IPS-18c (cell line): ENCODE data around the gene OVCA2.

Source experiments
- H3K4me3 ChIP-seq: 2 replicates; pipeline ENCODE4 v1.7.0; 2013; ENCODE audit warnings: low read depth, mild to moderate bottlenecking, low read length, moderate library complexity; ENCODE audit not compliant: insufficient read depth
- H3K9me3 ChIP-seq: one replicate; pipeline ENCODE4 v1.6.1; 2013; ENCODE audit warnings: mild to moderate bottlenecking, low read length, moderate library complexity; ENCODE audit not compliant: control insufficient read depth, insufficient read depth

OVCA2 gene

GRCh38 chr17:2043785-2044184, 2.0 kb downstream of the OVCA2 start:
- Histone ChIP-seq H3K4me3 (no peak overlapping the region), H3K9me3 (no peaks in the 10 kb centered on the region)

DNA sequence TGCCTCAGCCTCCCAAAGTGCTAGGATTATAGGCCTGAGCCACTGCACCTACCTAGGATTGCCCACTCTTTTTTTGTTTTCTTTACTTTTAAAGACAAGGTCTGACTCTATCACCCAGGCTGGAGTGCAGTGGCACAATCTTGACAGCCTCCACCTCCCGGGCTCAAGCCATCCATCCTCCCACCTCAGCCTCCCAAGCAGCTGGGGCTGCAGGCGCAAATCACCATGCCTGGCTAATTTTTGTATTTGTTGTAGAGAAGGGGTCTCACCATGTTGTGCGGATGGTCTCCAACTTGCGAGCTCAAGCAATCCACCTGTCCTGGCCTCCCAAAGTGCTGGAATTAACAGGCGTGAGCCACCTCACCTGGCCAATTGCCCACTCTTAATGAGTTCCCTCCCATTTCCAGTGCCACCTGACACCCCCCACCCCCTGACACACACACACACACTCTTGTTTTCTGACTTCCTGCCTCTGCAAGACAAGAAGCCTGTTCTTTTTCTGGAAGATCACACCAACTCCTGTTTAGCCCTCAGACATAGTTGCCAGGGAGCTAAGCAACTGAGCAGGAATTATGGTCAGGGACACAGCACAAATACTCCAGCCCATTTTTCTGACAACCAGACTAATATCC, 2.6 kb downstream of the OVCA2 start:
- no peaks in the 10 kb centered on the region for H3K9me3 ChIP-seq
- H3K4me3 ChIP-seq, result no peak overlapping the region

- H3K9me3 ChIP-seq, result no peaks in the 10 kb centered on the region
- H3K4me3 ChIP-seq, result no peak overlapping the region
These were observed 5.8 kb downstream of the OVCA2 start for GRCh38 chr17:2047590-2047989.

DNA sequence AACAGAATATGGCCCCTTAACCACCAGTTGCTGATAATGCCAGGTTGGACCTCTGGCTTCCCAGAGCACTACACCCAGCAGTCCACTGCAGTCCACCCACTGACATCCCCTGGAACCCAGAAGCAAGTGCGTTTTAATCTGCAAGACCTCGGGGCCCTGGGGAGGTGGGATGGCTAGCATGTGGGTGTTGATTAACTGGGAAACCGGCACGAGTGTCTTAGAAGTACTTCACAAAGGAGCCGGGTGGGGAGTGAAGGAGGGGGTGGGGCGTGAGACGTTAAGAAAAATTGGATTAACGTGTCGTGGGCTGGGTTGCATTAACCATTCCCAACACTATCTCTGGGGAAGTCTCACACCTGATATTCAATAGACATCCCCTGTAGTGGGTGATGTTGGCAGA, 7.0 kb downstream of the OVCA2 start:
- Histone ChIP-seq H3K4me3 (no peak overlapping the region), H3K9me3 (no peaks in the 10 kb centered on the region)

DNA sequence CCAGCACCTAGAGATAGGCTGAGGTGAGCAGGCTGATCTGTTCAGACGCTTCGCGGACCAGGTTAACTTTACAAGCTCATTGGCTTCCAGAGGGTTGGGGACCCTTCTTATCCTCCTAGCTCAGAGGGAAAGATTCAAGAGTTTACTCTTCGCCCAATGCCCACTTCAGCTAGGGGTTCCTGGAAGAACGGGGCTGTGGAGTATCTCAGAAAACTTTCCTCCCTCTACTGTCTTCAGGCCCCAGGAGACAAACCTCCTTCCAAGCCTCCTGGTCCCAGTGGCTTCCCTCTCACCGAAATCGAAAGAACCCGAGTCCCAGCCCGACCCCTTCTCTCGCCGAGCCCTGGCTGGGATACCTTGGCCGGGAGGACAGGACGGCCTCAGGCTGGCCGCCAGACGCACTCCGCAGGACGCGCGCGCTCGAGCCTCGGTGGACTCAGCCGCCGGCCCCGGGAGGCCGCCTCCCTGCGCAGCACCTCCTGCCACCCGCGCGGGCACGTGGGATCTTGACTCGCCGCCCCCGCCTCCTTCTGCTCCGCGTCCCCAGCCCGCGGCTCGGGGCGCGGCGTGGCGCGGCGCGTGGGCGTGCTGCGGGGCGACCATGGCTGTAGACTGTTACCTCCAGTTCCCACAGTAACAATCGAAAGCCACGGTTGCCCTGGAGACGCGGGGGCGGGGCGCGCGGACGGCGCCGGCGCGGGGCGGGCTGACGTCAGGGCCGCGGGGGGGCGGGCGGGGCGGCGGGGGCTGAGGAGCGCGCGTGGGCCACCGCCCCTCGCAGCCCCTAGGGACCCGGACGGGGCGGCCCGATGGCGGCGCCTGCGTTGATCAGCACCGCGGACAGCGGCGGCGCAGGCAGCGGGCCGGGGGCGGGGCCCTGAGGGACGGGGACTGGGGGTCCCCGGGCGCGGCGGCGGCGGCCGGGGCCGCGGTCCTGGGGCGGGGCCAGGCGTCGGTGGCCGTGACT, 7.8 kb downstream of the OVCA2 start:
- no peaks in the 10 kb centered on the region for H3K9me3 ChIP-seq
- H3K4me3 ChIP-seq, result peak overlapping the region; percentile 49

DNA sequence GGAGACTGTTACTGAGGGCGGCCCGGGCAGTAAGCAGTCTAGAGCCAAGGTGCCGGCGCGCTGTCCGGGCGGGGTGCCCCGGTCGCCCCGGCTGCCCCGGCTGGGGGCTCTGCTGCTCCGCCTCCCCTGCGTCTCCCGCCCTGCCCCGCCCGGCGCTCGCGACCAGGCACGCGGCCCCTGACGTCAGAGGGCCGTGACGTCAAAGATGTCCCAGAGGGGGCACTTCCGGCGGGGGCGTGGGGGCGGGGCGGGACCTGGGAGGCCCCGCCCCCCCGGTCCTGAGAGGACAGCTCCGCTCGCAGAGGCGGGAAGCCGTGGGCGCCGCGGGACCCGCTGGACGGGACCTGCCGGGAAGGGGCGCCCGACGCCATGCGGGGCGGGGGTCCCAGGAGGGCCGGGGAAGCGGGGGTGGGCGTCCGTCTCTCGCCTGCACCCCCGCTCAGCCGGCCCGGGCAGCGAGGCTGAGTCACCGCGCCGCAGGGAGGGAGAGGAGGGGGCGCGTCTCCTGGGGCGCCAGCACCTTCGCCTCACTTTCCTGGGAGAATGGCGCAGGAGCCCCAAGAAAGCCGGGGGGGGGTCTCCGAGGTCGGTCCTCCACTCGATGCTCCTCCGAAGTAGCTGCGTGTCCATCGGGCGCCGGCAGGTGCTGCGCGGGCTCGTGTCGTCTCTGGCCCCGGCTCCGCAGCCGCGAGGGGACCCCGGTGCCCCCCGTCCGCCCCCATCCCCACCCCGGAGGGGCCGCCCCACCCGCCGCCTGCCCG, 8.7 kb downstream of the OVCA2 start:
- H3K4me3 ChIP-seq, result peak overlapping the region; percentile 41; the same call in 1 of the 2 replicates

DNA sequence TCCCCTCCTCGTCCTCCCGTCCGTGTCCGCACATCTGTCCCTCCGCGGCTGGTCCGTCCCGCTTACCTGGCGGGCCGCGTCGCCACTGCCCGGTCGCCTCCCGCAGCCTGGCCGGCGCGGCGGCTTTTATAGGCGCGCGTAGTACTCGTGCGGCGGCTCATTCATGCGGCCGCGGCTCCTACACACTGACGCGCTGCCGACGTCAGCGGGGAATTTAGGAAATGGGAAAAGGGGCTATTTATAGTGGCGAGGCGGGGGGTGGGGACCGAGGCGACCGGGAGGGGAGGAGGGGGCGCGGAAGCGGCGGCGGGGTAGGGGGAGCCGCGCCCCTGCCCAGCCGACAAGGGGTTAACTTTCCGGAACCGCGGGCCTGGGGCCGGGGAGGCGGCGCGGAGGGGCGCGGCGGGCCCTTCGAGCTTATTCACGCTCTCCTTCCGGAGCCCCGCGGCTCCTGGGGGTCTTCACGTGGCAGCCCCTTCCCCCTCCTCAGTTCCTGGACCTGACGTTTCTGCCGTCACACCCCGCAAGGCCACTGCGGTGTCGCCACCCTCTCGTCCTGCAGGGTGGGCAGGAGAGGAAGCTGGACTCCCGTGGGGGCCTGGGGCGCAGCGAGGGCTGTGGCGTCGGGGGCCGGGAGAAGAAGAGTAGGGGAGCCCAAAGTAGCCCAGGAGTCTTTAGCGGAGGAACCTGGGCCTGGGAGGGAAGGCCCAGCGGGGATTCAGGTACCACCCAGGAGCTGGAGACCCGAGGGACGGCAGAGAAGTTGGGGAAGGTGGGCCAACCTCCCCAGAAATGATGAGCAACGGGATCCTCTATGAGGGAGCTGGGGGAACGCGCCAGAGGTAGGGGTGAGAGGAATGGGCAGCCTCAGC, 9.5 kb downstream of the OVCA2 start:
- Histone ChIP-seq H3K4me3 (peak overlapping the region; percentile 34; the same call in 1 of the 2 replicates), H3K9me3 (no peaks in the 10 kb centered on the region)

More for the DNA sequence above, 8.7 kb downstream of the OVCA2 start:
- H3K9me3 ChIP-seq, result no peaks in the 10 kb centered on the region

- no peak overlapping the region for H3K4me3 ChIP-seq
- no peaks in the 10 kb centered on the region for H3K9me3 ChIP-seq
These were observed 10.2 kb downstream of the OVCA2 start for GRCh38 chr17:2051933-2052559.

DNA sequence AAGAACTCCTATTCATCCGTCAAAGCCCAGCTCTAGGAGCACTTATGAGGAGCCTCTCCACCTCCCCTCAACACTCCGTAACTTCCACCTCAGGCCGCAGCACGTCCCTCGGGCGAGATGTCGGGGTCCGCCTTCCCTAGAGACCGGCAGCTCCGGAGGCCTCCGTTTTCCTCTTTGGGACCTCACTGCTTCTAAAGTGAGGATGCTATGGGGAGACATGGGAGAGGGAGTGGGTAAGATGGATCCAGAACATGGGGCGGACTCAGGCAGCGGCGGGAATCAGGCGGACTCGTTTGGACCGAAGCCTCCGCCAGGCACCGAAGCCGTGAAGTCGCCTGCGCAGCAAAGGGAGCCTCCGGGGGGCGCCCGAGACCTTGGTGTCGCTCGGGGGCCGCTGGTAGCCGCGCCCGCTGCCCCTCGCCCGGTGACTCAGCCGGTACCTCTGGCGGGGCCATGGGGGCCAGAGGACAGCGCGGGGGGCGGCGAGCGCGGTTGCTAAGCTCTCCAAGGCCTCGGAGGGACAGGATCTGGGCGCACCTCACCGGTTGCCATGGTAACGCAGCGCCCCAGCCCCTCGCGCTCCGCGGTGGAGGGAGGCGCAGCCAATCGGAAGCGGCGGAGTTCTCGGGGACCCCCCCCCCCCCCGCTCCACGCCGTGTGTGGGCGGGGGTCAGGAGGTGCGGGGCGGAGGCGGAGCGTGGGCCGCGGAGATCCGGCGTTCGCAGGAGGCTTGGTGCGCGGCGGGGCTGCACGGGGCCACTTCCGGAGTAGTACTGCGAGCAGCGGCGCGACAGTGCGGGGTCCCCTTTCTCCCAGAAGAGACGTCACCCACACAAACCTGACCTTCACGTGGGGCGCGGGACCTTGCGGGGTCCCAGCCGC, 11.8 kb downstream of the OVCA2 start:
- Histone ChIP-seq H3K4me3 (peak overlapping the region; percentile 50), H3K9me3 (no peaks in the 10 kb centered on the region)

- Histone ChIP-seq H3K4me3 (peak overlapping the region; percentile 50), H3K9me3 (no peaks in the 10 kb centered on the region)
These were observed 12.4 kb downstream of the OVCA2 start for GRCh38 chr17:2054262-2054511.

DNA sequence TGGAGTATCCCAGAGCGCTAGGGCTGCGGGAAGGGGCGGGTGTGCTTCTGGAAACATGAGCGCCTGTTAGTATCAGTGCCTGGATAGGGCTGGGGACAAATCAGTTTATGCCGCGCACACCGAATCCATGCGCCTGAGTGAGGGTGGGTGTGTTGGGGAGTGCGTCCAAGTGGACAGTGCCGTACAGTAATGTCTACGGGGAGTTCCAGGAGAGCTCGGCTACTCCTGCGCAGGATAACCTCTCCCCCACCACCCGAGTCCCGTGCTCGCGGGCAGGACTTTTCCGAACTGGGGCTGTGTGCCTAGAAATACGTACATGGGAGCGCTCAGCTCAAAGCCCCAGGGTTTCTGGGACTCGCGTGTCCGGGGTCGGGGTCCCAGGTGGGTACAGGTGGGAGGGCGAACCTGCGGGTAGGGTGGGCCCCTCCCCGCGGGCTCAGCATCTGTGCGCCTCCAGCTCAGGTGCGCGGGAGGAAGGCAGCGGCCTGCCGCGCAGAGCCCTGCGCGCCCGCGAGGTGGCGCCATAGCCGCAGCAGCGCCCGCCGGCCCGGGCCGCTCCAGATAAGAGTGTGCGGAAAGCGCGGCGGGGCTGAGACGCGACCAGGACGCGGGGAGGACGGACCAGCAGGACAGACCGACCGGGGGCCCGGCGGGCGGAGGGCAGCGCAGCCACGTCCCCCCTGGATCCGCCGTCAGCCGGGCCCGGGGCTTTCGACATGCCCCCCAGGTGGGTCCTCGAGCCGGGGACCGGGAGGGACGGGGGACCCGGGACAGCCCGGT, 12.9 kb downstream of the OVCA2 start, which contains the start of gene HIC1:
HIC1 (plus strand) TSS at position 592 of the 780 bp plus-strand sequence. CDS start 1,588 bp downstream, outside the sequence.
- H3K4me3 ChIP-seq, result peak within 1 kb of the TSS; percentile 56
- H3K9me3 ChIP-seq, result no peaks in the 10 kb centered on the region

DNA sequence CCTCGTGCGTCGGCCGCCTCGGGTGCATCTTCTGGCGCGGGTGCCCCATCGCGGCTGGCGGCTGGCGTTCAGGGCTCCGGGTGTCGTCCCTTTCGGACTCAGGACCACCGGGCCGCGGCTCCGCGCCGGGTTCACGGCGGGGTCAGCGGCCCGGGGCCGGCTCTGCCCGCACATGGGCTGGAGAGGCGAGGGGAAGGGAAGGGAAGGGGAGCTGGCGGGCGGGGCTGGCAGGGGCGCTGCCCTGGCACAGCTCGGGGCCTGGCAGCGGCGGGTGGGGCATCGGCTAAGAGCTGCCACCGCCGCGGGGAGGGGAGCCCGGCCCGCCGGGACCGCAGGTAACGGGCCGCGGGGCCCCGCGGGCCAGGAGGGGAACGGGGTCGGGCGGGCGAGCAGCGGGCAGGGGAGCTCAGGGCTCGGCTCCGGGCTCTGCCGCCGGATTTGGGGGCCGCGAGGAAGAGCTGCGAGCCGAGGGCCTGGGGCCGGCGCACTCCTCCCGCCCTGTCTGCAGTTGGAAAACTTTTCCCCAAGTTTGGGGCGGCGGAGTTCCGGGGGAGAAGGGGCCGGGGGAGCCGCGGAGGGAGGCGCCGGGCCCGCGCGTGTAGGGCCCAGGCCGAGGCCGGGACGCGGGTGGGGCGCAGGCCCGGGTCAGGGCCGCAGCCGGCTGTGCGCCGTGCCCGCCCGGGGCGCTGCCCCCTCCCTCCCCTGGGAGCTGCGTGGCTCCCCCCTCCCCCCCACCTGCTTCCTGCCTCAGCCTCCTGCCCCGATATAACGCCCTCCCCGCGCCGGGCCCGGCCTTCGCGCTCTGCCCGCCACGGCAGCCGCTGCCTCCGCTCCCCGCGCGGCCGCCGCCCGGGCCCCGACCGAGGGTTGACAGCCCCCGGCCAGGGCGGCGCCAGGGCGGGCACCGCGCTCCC, 13.7 kb downstream of the OVCA2 start:
- H3K4me3 ChIP-seq, result peak overlapping the region; percentile 56

DNA sequence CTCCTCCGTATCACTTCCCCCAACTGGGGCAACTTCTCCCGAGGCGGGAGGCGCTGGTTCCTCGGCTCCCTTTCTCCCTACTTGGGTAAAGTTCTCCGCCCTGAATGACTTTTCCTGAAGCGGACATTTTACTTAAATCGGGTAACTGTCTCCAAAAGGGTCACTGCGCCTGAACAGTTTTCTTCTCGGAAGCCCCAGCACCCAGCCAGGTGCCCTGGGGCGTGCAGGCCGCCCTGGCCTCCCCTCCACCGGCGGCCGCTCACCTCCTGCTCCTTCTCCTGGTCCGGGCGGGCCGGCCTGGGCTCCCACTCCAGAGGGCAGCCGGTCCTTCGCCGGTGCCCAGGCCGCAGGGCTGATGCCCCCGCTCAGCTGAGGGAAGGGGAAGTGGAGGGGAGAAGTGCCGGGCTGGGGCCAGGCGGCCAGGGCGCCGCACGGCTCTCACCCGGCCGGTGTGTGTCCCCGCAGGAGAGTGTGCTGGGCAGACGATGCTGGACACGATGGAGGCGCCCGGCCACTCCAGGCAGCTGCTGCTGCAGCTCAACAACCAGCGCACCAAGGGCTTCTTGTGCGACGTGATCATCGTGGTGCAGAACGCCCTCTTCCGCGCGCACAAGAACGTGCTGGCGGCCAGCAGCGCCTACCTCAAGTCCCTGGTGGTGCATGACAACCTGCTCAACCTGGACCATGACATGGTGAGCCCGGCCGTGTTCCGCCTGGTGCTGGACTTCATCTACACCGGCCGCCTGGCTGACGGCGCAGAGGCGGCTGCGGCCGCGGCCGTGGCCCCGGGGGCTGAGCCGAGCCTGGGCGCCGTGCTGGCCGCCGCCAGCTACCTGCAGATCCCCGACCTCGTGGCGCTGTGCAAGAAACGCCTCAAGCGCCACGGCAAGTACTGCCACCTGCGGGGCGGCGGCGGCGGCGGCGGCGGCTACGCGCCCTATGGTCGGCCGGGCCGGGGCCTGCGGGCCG, 14.7 kb downstream of the OVCA2 start:
- Histone ChIP-seq H3K4me3 (no peak overlapping the region), H3K9me3 (no peaks in the 10 kb centered on the region)

More for the DNA sequence above, 13.7 kb downstream of the OVCA2 start:
- H3K9me3 ChIP-seq, result no peaks in the 10 kb centered on the region
